Endothelial cell of umbilical vein (primary cell): ENCODE data around the gene PRKACB.

Source experiments
- CTCF ChIP-seq, 2 donors: IDR thresholded peaks; 1 replicate in 1 of 2; 2 replicates in 1 of 2; pipeline ENCODE4 v1.5.1; 2011; ENCODE audit warnings: low read length in 2 of 2, mild to moderate bottlenecking in 2 of 2, moderate library complexity in 2 of 2, control low read depth in 1 of 2, inconsistent platforms in 1 of 2, low read depth in 1 of 2; ENCODE audit not compliant: insufficient read depth in 1 of 2; ENCODE audit errors: extremely low read depth in 1 of 2
- EZH2 ChIP-seq: IDR thresholded peaks from 2 replicates; pipeline ENCODE4 v1.6.1; 2012; ENCODE audit warnings: borderline replicate concordance, low read depth, mild to moderate bottlenecking, moderate library complexity, low read length, inconsistent platforms; ENCODE audit not compliant: severe bottlenecking
- FOS ChIP-seq: IDR thresholded peaks from 2 replicates; pipeline ENCODE4 v1.6.1; 2011; ENCODE audit warnings: mild to moderate bottlenecking, low read length, moderate library complexity, borderline replicate concordance; ENCODE audit not compliant: insufficient read depth

GRCh38 chr1:84108900-84109578, 35.0 kb upstream of the PRKACB start:
- no peak for TF ChIP-seq CTCF (IDR thresholded peaks at IDR 0.05; ENCODE audit: extremely low read depth in 1 of 2, insufficient read depth in 1 of 2, low read depth in 1 of 2, low read length in 2 of 2)
- TF ChIP-seq EZH2: no peak
- no peak for TF ChIP-seq FOS
